ENCODE measurements around the gene MYBPH. TPM values are rescaled to one million over a fixed set of nuclear protein-coding genes. Genes with fewer than 3 reads are reported as not detected.

The MYBPH gene
- total RNA-seq, 4 donors from 2014 or later: 0.11 to 0.75 TPM; not detected in 2

GRCh38 chr1:203162403-203162802, 13.2 kb downstream of the MYBPH start:
- H3K9me3 ChIP-seq: no peaks in the 10 kb centered on the region
- no peak overlapping the region for H3K4me3 ChIP-seq (replicated peaks in 1 of 3)
- no peaks in the 10 kb centered on the region for H3K27me3 ChIP-seq
- H3K36me3 ChIP-seq: no peaks in the 10 kb centered on the region
- no peak for TF ChIP-seq POLR2A (IDR thresholded peaks at IDR 0.05)
- no peak for TF ChIP-seq CTCF (IDR thresholded peaks at IDR 0.05)
- 83% methylated on average over 1 of the region's 1 CpG for WGBS, 2 donors
- H3K4me1 ChIP-seq: peaks cover 4 to 8% of the 10 kb centered on the region in 2 donors
- H3K27ac ChIP-seq: no peak overlapping the region
- intact Hi-C loops (cut with DNase I): loop anchor here (5.0 kb wide), 1 partner anchor 40 kb away; no protein-coding TSS in a partner anchor
- no peak for DNase-seq

GRCh38 chr1:203161703-203162102, 13.9 kb downstream of the MYBPH start:
- Histone ChIP-seq H3K36me3 (no peaks in the 10 kb centered on the region), H3K4me3 (replicated peaks in 1 of 3) (no peak overlapping the region), H3K27me3 (no peaks in the 10 kb centered on the region), H3K9me3 (no peaks in the 10 kb centered on the region), H3K4me1 (peaks cover 4 to 8% of the 10 kb centered on the region in 2 donors), H3K27ac (no peak overlapping the region)
- intact Hi-C loops (cut with DNase I): loop anchor here (5.0 kb wide), 1 partner anchor 39 kb away; no protein-coding TSS in a partner anchor
- no peak for DNase-seq
- 89 to 93% methylated on average over 11 of the region's 11 CpGs for WGBS, 2 donors
- no peak for TF ChIP-seq POLR2A (IDR thresholded peaks at IDR 0.05)
- no peak for TF ChIP-seq CTCF (IDR thresholded peaks at IDR 0.05)

- H3K4me1 ChIP-seq: peaks cover 4 to 8% of the 10 kb centered on the region in 2 donors
- intact Hi-C loops (cut with DNase I): loop anchor here (5.0 kb wide), 1 partner anchor 39 kb away; no protein-coding TSS in a partner anchor
- no peak for DNase-seq
Measured at GRCh38 chr1:203161175-203161574, 14.5 kb downstream of the MYBPH start.

GRCh38 chr1:203159844-203160243, 15.8 kb downstream of the MYBPH start:
- Histone ChIP-seq H3K4me1 (peaks cover 4 to 8% of the 10 kb centered on the region in 2 donors), H3K27me3 (no peaks in the 10 kb centered on the region), H3K36me3 (no peaks in the 10 kb centered on the region), H3K4me3 (replicated peaks in 1 of 3) (no peak overlapping the region), H3K9me3 (no peaks in the 10 kb centered on the region), H3K27ac (no peak overlapping the region)
- no peak for DNase-seq
- intact Hi-C loops (cut with DNase I): loop anchor here (5.0 kb wide), 1 partner anchor 38 kb away; no protein-coding TSS in a partner anchor
- TF ChIP-seq CTCF (IDR thresholded peaks at IDR 0.05) (no peak), POLR2A (IDR thresholded peaks at IDR 0.05) (no peak)
- 81 to 100% methylated on average over 1 of the region's 1 CpG for WGBS, 2 donors

More at GRCh38 chr1:203161175-203161574, 14.5 kb downstream of the MYBPH start:
- no peaks in the 10 kb centered on the region for H3K36me3 ChIP-seq
- 50 to 52% methylated on average over 6 of the region's 6 CpGs for WGBS, 2 donors
- no peak overlapping the region for H3K4me3 ChIP-seq (replicated peaks in 1 of 3)
- H3K27ac ChIP-seq: no peak overlapping the region
- H3K9me3 ChIP-seq: no peaks in the 10 kb centered on the region
- no peak for TF ChIP-seq CTCF (IDR thresholded peaks at IDR 0.05)
- TF ChIP-seq POLR2A (IDR thresholded peaks at IDR 0.05): no peak
- no peaks in the 10 kb centered on the region for H3K27me3 ChIP-seq

GRCh38 chr1:203158960-203159665, 16.5 kb downstream of the MYBPH start:
- no peaks in the 10 kb centered on the region for H3K36me3 ChIP-seq
- no peak overlapping the region for H3K27ac ChIP-seq
- intact Hi-C loops (cut with DNase I): no loop called here
- no peak for DNase-seq
- peaks cover 8% of the 10 kb centered on the region in 2 donors for H3K4me1 ChIP-seq
- TF ChIP-seq CTCF (IDR thresholded peaks at IDR 0.05) (no peak), POLR2A (IDR thresholded peaks at IDR 0.05) (no peak)
- WGBS, 2 donors: 88% methylated on average over 9 of the region's 9 CpGs
- no peaks in the 10 kb centered on the region for H3K27me3 ChIP-seq
- H3K4me3 ChIP-seq (replicated peaks in 1 of 3): no peak overlapping the region
- no peaks in the 10 kb centered on the region for H3K9me3 ChIP-seq
